K562 (cell line): Measurements from ENCODE around the gene ETS1. TPM values are rescaled to one million over a fixed set of nuclear protein-coding genes. Genes with fewer than 3 reads are reported as not detected.

Experiments used
- ATAC-seq: fragments of 200-7000 bp; cut with Tn5 transposase; 3 replicates; pipeline ENCODE4 v1.9.1; 2020; ENCODE audit warnings: moderate library complexity
- BruUV-seq: library from RNA; stranded (reverse); fragments of 400-500 nt; replicated peaks from 2 replicates; lab custom pipeline; 2021; lab: Mats Ljungman, UMichigan
- CTCF ChIA-PET: fragments of 300-600 bp; formaldehyde crosslinking; extraction: SDS; loops from one replicate; lab custom pipeline; 2021; ENCODE audit warnings: low intra/inter-chr PET ratio; lab: Yijun Ruan, JAX
- POLR2A ChIA-PET: fragments of 300-600, 350-650 bp; sonication (Branson Sonifier 250); formaldehyde crosslinking; extraction: SDS; loops from one replicate; lab custom pipeline; 2021; ENCODE audit warnings: antibody characterized with exemption, inconsistent platforms; lab: Yijun Ruan, JAX
- DNase-seq, 4 experiments: peaks; one replicate each; pipeline versions ENCODE4 v3.0.0 to v3.0.0-alpha.2; 2011 to 2018; ENCODE audit warnings: low spot score in 3 of 4, mixed read lengths in 3 of 4; ENCODE audit errors: extremely low read depth in 1 of 4
- FAIRE-seq: peaks from 2 replicates; lab custom pipeline; 2011; peaks lifted over from hg19 to GRCh38; lab: Jason Lieb, UNC
- H2AFZ ChIP-seq: 2 replicates; pipeline ENCODE4 v1.6.0; 2011; ENCODE audit warnings: low read depth, low read length, control low read depth, inconsistent platforms
- H3K27ac ChIP-seq: fragments of 200-600 bp; 3 replicates; pipeline ENCODE4 v1.8.0; 2011; ENCODE audit warnings: low read depth, mild to moderate bottlenecking, control low read depth, inconsistent platforms, low read length, moderate library complexity, mixed read lengths; ENCODE audit errors: extremely low read depth
- H3K27me3 ChIP-seq, 2 experiments: fragments of 300-600 bp in 1 of 2; 2 replicates in 1 of 2; 3 replicates in 1 of 2; pipeline versions ENCODE4 v1.6.0 to v1.8.0; 2011; ENCODE audit warnings: inconsistent platforms in 2 of 2, low read length in 2 of 2, mild to moderate bottlenecking in 1 of 2, mixed read lengths in 1 of 2, moderate library complexity in 1 of 2; ENCODE audit not compliant: control insufficient read depth in 2 of 2, insufficient read depth in 2 of 2
- H3K36me3 ChIP-seq: fragments of 300-600 bp; 3 replicates; pipeline ENCODE4 v1.8.0; 2011; ENCODE audit warnings: mild to moderate bottlenecking, low read length, inconsistent platforms; ENCODE audit not compliant: control insufficient read depth, insufficient read depth
- H3K4me1 ChIP-seq, 2 experiments: fragments of 200-600 bp in 1 of 2; replicated peaks in 1 of 2; 2 replicates in 1 of 2; 3 replicates in 1 of 2; pipeline versions ENCODE4 v1.5.1 to v1.8.0; 2011; ENCODE audit warnings: inconsistent platforms in 2 of 2, low read length in 2 of 2, mild to moderate bottlenecking in 1 of 2, mixed read lengths in 1 of 2, moderate library complexity in 1 of 2; ENCODE audit not compliant: control insufficient read depth in 2 of 2, insufficient read depth in 2 of 2
- H3K4me2 ChIP-seq: 2 replicates; pipeline ENCODE4 v1.6.1; 2011; ENCODE audit warnings: low read length, control low read depth, inconsistent platforms, mixed read lengths; ENCODE audit not compliant: insufficient read depth
- H3K4me3 ChIP-seq: fragments of 200-600 bp; sonication (generic), shearing (Covaris generic); 2 replicates; pipeline ENCODE4 v1.5.1; 2016; ENCODE audit warnings: control low read depth, inconsistent platforms
- H3K79me2 ChIP-seq: fragments of 200-600 bp; 3 replicates; pipeline ENCODE4 v1.8.0; 2011; ENCODE audit warnings: low read length, inconsistent platforms; ENCODE audit not compliant: control insufficient read depth, insufficient read depth
- H3K9ac ChIP-seq, 2 experiments: 2 replicates each; pipeline versions ENCODE4 v1.6.0 to v1.6.1; 2011; ENCODE audit warnings: low read depth in 2 of 2, low read length in 2 of 2, control low read depth in 1 of 2, inconsistent platforms in 1 of 2, mild to moderate bottlenecking in 1 of 2, mixed read lengths in 1 of 2; ENCODE audit not compliant: insufficient read depth in 1 of 2
- H3K9me1 ChIP-seq: one replicate; pipeline ENCODE4 v1.6.0; 2011; ENCODE audit warnings: inconsistent platforms, mild to moderate bottlenecking, low read length, moderate library complexity; ENCODE audit not compliant: control insufficient read depth, insufficient read depth
- H3K9me3 ChIP-seq: replicated peaks from 2 replicates; pipeline ENCODE4 v1.5.1; 2011; ENCODE audit warnings: low read depth, low read length, inconsistent platforms; ENCODE audit not compliant: control insufficient read depth, insufficient read depth
- H4K20me1 ChIP-seq: replicated peaks from 2 replicates; pipeline ENCODE4 v1.6.1; 2011; ENCODE audit warnings: low read length, inconsistent platforms, mixed read lengths; ENCODE audit not compliant: control insufficient read depth, insufficient read depth
- EHMT2 ChIP-seq: fragments of 450-650 bp; IDR thresholded peaks from 2 replicates; pipeline ENCODE4 v1.6.1; 2018; ENCODE audit warnings: antibody characterized with exemption
- FOXM1 ChIP-seq, 2 experiments: fragments of 450-650 bp in 1 of 2; sonication (generic) in 1 of 2; formaldehyde crosslinking in 1 of 2; IDR thresholded peaks; 2 replicates each; pipeline versions ENCODE4 v1.6.1 to v1.9.0; 2017 to 2022; ENCODE audit warnings: low read depth in 2 of 2, mild to moderate bottlenecking in 2 of 2, missing genetic modification reagents in 1 of 2, moderate library complexity in 1 of 2
- GABPA ChIP-seq: fragments of 200-800 bp; sonication (Bioruptor generic); conservative IDR thresholded peaks from 2 replicates; pipeline ENCODE4 v1.6.1; 2016; ENCODE audit warnings: low read depth, missing genetic modification characterization, missing compliant biosample characterization
- KAT2B ChIP-seq: IDR thresholded peaks from one replicate; pipeline ENCODE4 v1.6.1; 2012; ENCODE audit warnings: low read depth, mild to moderate bottlenecking, control low read depth, inconsistent platforms, low read length, moderate library complexity
- RNF2 ChIP-seq: sonication (generic); IDR thresholded peaks from 2 replicates; pipeline ENCODE4 v1.6.1; 2016
- TAF9B ChIP-seq: fragments of 450-650 bp; IDR thresholded peaks from 2 replicates; pipeline ENCODE4 v1.6.1; 2018; ENCODE audit warnings: mild to moderate bottlenecking; ENCODE audit not compliant: partially characterized antibody
- TCF15 ChIP-seq: fragments of 250-450 bp; sonication (Bioruptor Pico); IDR thresholded peaks from 2 replicates; pipeline ENCODE4 v1.8.0; 2022; ENCODE audit warnings: moderate library complexity, mild to moderate bottlenecking, inconsistent platforms
- ZBTB1 ChIP-seq: sonication (generic); formaldehyde crosslinking; IDR thresholded peaks from 2 replicates; pipeline ENCODE4 v1.8.1; 2023; ENCODE audit warnings: missing genetic modification reagents, low read depth, mild to moderate bottlenecking, borderline replicate concordance
- ZNF197 ChIP-seq: fragments of 200-800 bp; sonication (Bioruptor generic); IDR thresholded peaks from 2 replicates; pipeline ENCODE4 v1.6.1; 2016; ENCODE audit warnings: low read depth, missing genetic modification characterization, missing compliant biosample characterization
- WGBS: fragments of 100-300 bp; shearing (Covaris generic); methylation state at CpG from one replicate; pipeline ENCODE4 v1.1.6; 2016; ENCODE audit warnings: low coverage, mixed read lengths; ENCODE audit not compliant: insufficient coverage; ENCODE audit errors: missing lambda C conversion rate; 5-methylcytosine and 5-hydroxymethylcytosine counted together
- in situ Hi-C: fragments of 300-500 bp; cut with MboI; formaldehyde crosslinking; loops from 4 replicates; pipeline ENCODE4 v1.15.0; 2018; ENCODE audit warnings: inconsistent platforms, mixed read lengths
- intact Hi-C: fragments of 100-400 bp; cut with micrococcal nuclease; formaldehyde crosslinking; loops from 2 replicates; pipeline ENCODE4 v1.14.2; 2022
- polyA plus RNA-seq, 8 experiments: library from polyadenylated mRNA; depleted of rRNA in 4 of 8; stranded (reverse) in 5 of 8; unstranded in 3 of 8; fragments of >200 nt; fragmentation: Nextera tagmentation in 2 of 8; fragmentation: Illumina TruSeq in 1 of 8; extraction: Ambion mirVana in 2 of 8; extraction: Trizol in 1 of 8; gene quantifications; 2 replicates each; pipeline versions ENCODE4 v1.2.1 to v1.2.3, GENCODE V29; 2011 to 2014; ENCODE audit warnings: inconsistent platforms in 1 of 8, missing spikeins in 1 of 8
- total RNA-seq, 7 experiments: library from RNA; depleted of rRNA in 6 of 7; stranded (reverse); fragments of >200 nt in 6 of 7; fragmentation: Illumina TruSeq in 2 of 7; extraction: Trizol in 2 of 7; gene quantifications; 2 replicates each; pipeline versions ENCODE4 v1.2.1 to v1.2.3, GENCODE V29; 2011 to 2021; ENCODE audit warnings: low replicate concordance in 1 of 7

The ETS1 gene
- total and polyA plus RNA-seq, 9 of the 15 experiments (the other 6 are each of a cell fraction or from before 2014, with no cell fraction given) = 0.04 to 1.4 (median 0.23) TPM

GRCh38 chr11:128501632-128502549 lies 85.5 kb downstream of the ETS1 start (continued):
- TF ChIP-seq KAT2B = no peak

GRCh38 chr11:128501008-128501407 lies 86.3 kb downstream of the ETS1 start:
- H4K20me1 ChIP-seq = no peaks in the 10 kb centered on the region
- no TSS peak for BruUV-seq
- no peak for TF ChIP-seq FOXM1 (IDR thresholded peaks at IDR 0.05; ENCODE audit: low read depth)
- no peak for TF ChIP-seq FOXM1 (CRISPR knock-in tag; IDR thresholded peaks at IDR 0.05; ENCODE audit: low read depth)
- 0 out of 2 replicates have a peak, but pooled peaks have one; percentile 27 for TF ChIP-seq GABPA
- no peak for TF ChIP-seq ZBTB1 (CRISPR knock-in tag)
- TF ChIP-seq TAF9B = no peak
- TF ChIP-seq RNF2 = no peak
- TF ChIP-seq EHMT2 = no peak
- no peak for TF ChIP-seq ZNF197
- TF ChIP-seq TCF15 = no peak
- H3K4me1 ChIP-seq = no peaks in the 10 kb centered on the region; a peak in 1 of 5 replicates
- H3K9me3 ChIP-seq = no peaks in the 10 kb centered on the region
- H2AFZ ChIP-seq = no peak overlapping the region
- no peaks in the 10 kb centered on the region for H3K79me2 ChIP-seq
- ChIA-PET POLR2A (no interaction called here), CTCF (no interaction called here)
- in situ Hi-C loops (no loop called here), intact Hi-C loops (no loop called here)
- FAIRE-seq (no peak), ATAC-seq (no peak), DNase-seq (no peak)
- 0% methylated on average over 4 of the region's 4 CpGs for WGBS
- no peak overlapping the region for H3K27ac ChIP-seq
- H3K36me3 ChIP-seq = no peaks in the 10 kb centered on the region
- peaks cover 0 to 6% of the 10 kb centered on the region in 2 experiments; a peak in 2 of 5 replicates for H3K27me3 ChIP-seq
- no peak overlapping the region for H3K9ac ChIP-seq
- no peaks in the 10 kb centered on the region for H3K9me1 ChIP-seq
- no peak overlapping the region for H3K4me2 ChIP-seq
- no peak overlapping the region for H3K4me3 ChIP-seq
